GM20000 (cell line): Measurements from ENCODE around the gene DRD4.

ENCODE experiments used
- DNase-seq: peaks from one replicate; pipeline ENCODE4 v3.0.0; 2012; ENCODE audit warnings: low spot score
- TF ChIP-seq, protein P1 (sequence below): IDR thresholded peaks from 2 replicates; pipeline ENCODE4 v1.5.1; 2012; ENCODE audit warnings: mild to moderate bottlenecking, control low read depth; ENCODE audit errors: extremely low read depth, missing control alignments

Gene DRD4

DNA sequence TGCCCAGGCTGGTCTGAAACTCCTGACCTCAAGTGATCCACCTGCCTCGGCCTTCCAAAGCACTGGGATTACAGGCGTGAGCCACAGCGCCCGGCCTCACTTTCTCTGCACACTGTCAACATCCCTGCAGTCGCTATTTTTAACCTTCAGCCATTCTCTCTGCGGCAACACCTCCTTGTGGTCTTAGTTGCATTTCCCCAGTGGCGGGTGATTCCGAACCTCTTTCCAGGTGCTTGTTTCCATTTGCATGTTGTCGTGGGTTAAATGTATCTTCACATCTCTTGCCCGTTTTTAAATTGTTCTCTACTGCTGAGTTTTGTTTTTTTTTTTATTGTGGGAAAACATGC lies 7.9 kb upstream of the DRD4 start:
- DNase-seq: peak; percentile 75
- TF ChIP-seq, protein P1, sequence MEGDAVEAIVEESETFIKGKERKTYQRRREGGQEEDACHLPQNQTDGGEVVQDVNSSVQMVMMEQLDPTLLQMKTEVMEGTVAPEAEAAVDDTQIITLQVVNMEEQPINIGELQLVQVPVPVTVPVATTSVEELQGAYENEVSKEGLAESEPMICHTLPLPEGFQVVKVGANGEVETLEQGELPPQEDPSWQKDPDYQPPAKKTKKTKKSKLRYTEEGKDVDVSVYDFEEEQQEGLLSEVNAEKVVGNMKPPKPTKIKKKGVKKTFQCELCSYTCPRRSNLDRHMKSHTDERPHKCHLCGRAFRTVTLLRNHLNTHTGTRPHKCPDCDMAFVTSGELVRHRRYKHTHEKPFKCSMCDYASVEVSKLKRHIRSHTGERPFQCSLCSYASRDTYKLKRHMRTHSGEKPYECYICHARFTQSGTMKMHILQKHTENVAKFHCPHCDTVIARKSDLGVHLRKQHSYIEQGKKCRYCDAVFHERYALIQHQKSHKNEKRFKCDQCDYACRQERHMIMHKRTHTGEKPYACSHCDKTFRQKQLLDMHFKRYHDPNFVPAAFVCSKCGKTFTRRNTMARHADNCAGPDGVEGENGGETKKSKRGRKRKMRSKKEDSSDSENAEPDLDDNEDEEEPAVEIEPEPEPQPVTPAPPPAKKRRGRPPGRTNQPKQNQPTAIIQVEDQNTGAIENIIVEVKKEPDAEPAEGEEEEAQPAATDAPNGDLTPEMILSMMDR: no peak

DNA sequence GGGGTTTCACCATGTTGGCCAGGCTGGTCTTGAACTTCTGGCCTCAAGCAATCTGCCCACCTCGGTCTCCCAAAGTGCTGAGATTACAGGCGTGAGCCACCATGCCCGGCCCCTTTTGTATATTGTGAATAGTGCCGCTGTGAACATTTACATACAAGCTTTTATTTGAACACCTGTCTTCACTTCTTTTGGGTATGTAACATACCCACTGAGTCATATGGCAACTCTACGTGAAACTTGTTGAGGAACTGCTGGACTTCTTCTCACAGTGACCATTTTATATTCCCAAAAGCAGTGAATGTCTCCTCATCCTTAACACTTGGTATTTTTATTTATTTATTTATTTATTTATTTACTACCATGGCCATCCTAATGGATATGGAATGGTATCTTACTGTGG lies 6.2 kb upstream of the DRD4 start:
- TF ChIP-seq, protein P1: no peak
- no peak for DNase-seq

DNA sequence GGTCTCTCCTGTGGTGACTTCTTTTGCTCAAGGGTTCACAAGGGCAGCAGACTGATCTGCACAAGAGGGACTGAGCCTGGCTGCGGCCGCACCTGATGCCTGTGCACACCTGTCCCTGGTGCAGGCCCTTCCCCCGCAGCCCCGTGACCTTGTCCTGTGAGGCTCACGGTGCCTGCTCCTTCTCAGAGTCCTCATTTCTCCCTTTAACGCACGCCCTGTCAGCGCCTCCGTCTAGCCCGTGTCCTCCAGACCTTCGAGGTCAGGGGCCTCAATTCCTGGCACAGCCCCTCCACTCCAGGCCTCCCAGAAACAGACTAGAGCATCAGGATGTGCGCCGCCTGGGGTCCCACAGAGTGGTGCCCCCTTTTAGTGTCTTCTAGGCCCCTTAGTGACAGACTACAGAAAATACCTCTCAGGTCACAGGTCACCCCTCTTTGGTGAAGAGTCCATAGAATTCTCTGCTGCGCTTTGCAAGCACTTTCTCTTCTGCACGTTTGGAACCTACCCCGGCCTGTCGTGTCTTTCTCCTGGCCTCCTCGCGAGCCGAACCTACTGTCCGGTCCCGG lies 1.0 kb upstream of the DRD4 start:
- DNase-seq: no peak
- TF ChIP-seq, protein P1: no peak

DNA sequence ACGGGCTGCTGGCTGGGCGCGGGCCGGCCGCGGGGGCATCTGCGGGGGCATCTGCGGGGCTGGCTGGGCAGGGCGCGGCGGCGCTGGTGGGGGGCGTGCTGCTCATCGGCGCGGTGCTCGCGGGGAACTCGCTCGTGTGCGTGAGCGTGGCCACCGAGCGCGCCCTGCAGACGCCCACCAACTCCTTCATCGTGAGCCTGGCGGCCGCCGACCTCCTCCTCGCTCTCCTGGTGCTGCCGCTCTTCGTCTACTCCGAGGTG lies 194 bp downstream of the DRD4 start:
- TF ChIP-seq, protein P1: no peak
- no peak for DNase-seq

DNA sequence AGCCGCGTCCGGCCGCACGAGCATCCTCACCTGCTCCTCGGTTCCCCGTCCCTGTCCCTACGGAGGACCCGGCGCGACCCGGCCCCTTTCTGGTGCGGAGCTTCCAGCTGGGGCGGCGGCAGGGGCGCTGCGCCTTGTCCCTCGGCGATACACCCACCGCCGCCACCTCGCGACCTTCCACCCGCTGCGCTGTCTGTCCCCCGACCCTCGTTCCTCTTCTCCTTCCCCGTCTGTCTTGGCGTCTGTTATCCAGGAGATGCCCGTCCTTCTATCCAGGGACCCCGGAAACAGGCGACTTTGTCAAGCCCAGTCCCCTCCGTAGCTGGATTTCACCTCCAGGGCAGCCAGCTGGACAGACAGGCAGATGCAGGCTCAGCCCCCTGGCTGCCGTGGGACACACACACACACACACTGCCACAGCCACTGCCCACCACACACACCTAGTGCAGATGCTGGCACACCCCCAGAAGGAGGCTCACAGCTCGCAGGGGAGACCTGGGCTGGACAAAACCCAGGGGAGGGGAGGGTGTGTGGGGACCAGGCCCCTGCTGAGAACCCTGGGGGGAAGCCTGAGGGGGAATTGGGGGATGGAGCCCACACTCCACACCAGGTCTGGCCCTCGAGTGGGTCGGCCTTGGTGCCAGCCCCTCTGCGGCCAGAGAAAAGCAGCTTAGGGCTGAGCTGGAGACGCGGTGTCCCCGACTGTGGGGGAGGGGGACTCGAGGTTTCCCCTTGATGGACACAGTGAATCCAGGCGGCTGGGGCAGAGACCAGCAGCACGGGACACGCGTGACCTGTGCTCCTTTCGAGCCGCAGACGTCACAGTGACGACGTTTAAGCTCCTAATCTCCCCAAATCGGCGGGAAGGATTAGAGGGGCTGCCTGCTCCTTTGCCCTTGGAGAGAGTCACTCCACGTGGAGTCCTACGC lies 788 bp downstream of the DRD4 start:
- TF ChIP-seq, protein P1: no peak
- DNase-seq: no peak

DNA sequence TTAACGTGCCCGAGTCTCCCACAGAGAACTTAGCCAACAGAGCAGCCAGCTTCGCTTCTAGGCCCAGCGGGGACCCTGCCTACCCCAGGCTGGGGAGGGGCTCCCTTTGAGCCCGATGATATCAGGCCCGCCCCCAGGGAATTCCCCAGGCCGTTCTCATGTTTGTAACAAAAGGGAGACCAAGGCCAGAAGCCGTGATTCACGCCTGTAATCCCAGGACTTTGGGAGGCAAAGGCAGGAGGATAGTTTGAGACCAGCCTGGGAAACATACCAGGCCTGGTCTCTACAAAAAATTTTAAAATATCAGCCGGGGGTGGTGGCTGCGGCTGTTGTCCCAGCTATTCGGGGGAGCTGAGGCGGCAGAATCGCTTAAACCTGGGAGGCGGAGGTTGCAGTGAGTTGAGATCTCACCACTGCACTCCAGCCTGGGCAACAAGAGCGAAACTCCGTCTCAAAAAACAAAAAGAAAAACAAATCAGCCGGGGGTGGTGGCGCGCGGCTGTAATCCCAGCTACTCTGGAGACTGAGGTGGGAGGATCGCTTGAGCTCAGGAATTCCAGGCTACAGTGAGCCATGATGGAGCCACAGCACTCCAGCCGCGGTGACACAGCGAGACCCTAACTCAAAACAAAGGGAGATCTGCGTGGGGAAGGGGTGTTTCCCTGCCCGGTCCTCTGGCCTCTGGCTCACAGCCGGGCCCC lies 1.7 kb downstream of the DRD4 start:
- TF ChIP-seq, protein P1: no peak
- no peak for DNase-seq

DNA sequence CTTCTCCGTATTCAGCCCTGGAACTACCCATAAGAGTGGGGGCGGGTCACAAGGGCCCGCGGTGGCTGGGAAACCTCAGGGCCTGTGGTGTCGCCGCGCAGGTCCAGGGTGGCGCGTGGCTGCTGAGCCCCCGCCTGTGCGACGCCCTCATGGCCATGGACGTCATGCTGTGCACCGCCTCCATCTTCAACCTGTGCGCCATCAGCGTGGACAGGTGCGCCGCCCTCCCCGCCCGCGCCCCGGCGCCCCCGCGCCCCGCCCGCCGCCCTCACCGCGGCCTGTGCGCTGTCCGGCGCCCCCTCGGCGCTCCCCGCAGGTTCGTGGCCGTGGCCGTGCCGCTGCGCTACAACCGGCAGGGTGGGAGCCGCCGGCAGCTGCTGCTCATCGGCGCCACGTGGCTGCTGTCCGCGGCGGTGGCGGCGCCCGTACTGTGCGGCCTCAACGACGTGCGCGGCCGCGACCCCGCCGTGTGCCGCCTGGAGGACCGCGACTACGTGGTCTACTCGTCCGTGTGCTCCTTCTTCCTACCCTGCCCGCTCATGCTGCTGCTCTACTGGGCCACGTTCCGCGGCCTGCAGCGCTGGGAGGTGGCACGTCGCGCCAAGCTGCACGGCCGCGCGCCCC lies 2.4 kb downstream of the DRD4 start:
- TF ChIP-seq, protein P1: no peak
- DNase-seq: no peak
